DMS 273 (cell line): Measurements from ENCODE around the gene RAET1L.
"Not testable (repeated sequence)": the region's sequence is repeated elsewhere in the genome, so short reads cannot be mapped to it uniquely, and the experiment has no call there.

Experiments used
- DNase-seq: peaks from one replicate; lab custom pipeline; 2025; ENCODE audit not compliant: unreplicated experiment; lab: John Stamatoyannopoulos, UW

The RAET1L gene

GRCh38 chr6:150016324-150017185 lies 8.8 kb downstream of the RAET1L start:
- DNase-seq: peak; percentile 87

- not testable (repeated sequence) for DNase-seq
Observed at GRCh38 chr6:150015281-150016001, 9.9 kb downstream of the RAET1L start.

- not testable (repeated sequence) for DNase-seq
Observed at GRCh38 chr6:150014623-150015280, 10.6 kb downstream of the RAET1L start.

DNA sequence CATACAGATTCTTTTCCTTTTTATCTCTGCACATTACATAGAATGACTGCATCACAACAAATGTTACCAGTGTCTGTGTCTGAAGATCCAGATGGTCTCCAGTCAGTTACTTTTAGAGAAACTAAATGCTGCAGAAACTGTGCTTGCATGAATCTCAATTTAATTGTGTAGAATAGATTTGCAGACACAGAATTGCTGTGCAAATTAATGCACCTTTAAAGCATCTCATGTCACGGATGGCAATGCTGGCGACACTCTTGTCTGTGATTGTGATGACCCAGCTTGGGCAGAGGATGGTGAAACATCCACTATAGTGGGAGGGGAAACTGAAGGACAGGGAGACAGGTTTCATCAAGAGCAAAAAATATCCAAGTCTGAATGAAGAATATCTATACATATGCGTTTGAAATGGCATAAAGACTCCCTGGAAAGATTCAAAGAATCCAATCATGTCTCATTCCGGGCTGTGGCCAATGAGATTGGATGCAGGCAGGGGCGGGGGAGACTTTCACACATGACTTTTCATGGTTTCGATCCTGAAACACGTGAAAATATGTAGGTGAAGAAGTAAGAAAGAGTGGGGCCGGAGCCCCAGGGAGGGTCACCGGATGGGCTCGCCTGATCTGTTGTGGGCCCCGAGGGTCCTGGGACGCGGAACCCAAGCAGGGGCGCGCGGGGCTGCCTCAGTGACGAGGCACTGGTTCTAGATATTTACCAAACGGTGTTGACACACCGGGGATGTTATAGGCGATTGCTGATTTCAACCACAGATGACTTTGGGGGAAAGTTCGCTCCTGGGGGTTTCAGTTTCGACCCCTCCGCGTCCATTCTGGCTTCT lies 11.3 kb downstream of the RAET1L start:
- DNase-seq: not testable (repeated sequence)

DNA sequence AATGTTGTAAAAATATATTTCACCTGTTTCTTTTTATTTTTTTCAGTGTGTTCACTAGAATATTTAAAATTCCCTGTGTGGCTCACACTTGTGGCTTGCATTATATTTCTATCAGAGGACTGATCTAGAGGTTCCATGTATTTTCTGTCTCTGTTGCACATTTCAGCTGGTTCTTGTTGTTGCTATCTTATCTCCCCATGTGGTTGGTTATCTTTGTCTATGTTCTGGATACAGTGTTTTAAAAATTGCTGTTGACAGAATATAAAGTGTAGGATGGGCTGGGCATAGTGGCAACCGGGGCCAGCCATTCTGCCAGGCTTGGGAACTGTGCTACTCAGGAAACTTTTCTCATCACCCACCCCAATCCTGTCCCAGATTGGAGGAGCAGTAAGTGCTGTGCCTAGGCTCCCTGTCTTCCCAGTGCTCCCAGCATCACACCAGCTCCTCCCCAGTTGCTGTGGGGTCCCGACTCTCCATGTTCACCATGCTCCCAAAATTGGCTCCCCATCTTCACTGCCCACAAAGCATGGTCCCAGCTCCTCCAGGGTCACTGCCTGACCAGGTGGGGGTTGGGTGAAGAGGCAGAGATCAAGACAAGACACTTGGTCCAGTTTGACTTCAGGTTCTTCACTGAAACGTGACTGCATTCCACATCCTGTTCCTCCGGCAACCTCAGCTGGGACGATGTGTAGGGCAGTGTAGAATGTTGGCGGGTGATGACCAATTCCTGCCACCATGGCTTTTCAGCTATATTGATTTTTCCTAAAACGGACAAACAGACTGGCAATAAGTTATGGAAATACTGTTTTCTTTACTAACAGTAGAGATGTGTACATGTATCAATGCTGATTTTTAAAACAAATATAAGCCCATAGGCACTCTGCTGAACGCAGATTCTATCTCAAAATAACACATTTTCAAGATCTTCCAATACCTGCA lies 12.2 kb downstream of the RAET1L start:
- DNase-seq: not testable (repeated sequence)

DNA sequence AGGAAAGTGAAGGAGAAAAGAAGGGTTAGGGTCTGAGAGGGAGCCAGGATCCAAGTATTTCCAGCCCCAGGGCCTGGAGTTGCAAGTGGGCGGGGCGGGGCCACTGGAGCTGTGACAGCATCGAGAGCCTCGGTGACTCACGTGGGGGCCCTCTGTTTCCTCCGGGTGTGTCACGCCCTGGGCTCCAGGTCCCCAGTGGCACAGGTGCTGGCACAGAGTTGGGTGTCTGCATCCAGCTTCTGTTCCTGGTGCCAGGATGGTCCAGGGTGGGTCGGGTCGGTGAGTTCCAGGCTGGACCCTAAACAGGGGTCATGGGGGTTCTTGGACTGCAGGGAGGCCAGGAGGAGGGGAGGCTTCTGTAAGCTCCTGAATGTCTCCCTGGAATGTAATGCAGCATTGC lies 16.7 kb downstream of the RAET1L start:
- no peak for DNase-seq

GRCh38 chr6:150006961-150007464 lies 18.3 kb downstream of the RAET1L start:
- DNase-seq: peak; percentile 46

DNA sequence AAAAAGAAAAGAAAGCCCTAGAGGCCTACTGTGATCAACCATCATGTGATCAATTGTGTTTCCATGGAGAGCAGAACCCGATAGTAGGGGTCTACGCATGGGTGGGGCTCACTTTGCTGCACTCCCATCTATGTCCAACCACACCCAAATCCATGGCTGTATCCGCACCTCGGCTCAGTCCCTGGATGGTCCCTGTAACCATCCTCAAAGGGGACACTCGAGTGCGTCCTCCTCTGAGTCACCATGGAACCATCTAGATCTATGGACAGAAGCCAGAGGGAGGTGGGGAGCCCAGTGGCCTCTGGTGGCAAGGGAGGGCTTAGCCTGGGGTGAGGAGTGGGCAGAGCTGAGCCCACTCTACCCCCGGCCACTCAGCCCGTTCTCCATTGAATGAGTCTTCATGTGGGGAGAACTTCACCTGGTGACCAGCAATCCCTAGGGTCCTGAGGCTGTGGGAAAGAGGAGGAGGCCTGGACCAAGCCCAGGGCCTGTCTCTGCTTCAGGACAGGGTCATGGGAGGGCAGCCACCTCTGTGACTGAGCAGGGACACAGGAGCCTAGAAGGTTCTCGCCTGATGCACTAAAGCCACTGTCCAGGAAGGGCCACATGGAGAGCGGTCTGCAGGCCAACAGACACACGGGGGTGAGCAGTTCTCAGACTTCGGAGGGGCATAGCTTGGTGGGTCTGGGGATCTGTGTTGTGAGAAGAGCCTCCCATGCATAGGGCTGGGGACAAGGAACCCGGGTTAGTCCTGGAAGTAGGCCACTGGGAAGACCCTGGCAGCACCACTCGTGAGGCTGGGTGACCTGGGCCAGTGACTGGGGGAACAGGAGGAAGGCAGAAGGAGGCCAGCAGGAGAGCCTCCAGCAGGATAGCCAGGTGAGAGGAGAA lies 19.3 kb downstream of the RAET1L start:
- DNase-seq: no peak

DNA sequence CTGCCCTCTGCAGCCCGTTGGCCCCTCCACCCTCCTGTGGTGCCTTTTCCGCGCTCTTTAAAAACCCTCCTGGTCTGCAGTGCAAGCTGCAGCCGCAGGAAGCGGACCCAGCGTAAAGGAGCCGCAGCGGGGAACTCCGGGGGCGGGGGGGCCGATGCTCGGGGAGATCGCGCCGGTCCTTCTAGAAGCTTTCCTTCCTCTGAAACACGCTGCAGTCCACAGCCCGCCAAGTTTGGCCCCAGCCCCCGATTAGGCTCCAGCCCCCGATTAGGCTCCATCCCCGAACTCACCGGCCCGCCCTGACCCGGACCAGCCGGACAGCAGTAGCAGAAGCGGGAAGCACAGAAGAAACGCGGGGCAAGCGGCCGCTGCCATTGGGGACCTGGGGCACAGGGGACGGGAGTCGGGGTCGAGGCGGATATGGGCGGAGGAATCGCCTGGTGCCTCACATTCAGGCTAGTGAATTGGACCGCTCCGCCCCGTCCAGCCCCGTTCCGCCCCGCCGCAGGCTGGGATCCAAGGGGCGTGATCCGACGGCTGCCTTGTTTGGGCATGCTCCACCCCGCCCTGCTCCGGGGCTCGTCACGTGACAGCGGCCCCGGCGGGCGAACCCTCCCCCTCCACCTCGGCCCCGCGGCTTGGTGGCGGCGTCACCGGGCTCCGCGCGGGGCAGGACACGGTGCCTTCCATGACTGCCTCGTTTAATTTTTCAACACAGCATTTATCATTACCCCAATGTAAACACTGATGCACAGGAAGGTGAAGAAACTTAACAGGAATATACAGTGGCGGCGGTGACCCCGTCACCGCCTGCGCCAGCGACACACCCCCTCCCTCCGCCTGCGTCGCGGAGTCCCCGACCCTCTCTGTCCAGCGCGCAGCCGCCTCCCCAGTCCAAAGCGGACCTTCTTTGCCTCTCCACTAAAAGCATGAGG lies 20.3 kb downstream of the RAET1L start:
- peak; percentile 97 for DNase-seq

DNA sequence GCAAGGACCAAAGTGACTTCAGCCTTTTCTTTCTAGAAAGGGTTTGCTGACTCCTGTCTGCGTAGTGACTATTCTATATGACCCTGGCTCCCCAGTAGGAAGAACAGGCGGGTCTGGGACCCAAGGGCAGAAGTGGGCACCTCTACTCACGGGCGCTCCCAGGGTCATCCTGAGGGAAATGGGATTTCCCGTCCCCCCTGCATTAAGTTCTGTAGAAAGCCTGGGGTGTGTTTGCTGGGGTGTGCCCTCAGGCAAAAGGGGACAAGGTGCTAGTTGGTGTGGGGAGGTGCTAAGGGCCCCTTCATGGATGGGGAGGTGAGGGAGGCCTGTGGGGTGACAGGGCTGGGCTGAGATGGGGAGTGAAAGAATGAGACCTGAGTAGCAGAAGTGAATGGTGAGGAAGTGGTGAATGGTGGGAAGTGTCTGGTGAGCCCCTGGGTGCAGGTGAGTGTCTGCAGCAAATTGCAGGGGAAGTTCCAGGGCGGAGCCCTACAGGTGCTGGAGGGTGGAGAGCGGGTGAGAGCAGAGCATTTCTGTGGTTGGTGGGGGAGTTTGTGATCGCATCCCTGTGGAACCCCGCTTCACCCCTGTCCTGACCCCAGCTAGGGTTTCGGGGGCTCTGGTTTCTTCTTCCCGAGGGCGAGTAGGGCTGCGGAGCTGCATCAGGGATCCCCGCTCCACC lies 21.1 kb downstream of the RAET1L start:
- DNase-seq: no peak

DNA sequence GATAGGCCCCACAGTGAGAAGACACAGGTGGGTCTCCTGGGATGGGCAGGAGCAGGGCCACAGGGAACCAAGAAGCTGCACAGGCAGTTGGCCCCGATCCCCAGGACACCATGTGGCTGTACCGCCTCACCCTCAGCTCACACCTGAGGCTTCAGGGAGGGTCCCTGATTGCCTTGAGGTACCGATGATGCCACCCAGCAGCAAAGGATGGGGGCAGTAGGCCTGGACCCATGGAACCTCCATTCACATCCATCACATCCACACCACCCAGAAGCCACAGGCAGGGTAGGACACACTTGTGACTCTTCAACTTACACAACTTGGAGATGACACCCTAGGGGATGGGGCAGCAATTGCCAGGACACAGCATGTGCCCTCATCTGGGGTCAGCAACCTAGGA lies 21.7 kb downstream of the RAET1L start:
- not testable (repeated sequence) for DNase-seq

- no peak for DNase-seq
Observed at GRCh38 chr6:150002710-150003109, 22.6 kb downstream of the RAET1L start.

GRCh38 chr6:150001295-150002008 lies 23.9 kb downstream of the RAET1L start:
- no peak for DNase-seq

- DNase-seq: no peak
Observed at GRCh38 chr6:149999636-150000035, 25.7 kb downstream of the RAET1L start.

GRCh38 chr6:149995971-149996370 lies 29.4 kb downstream of the RAET1L start:
- no peak for DNase-seq

GRCh38 chr6:149995235-149995750 lies 30.0 kb downstream of the RAET1L start:
- no peak for DNase-seq
